NCI-H1436 (cell line): ENCODE results near the gene ARHGEF3.
"Not testable (repeated sequence)": the region's sequence is repeated elsewhere in the genome, so short reads cannot be mapped to it uniquely, and the experiment has no call there.

Source experiments
- DNase-seq: peaks from one replicate; lab custom pipeline; 2025; lab: John Stamatoyannopoulos, UW

Gene ARHGEF3

GRCh38 chr3:56737006-56737405, 64.7 kb downstream of the ARHGEF3 start:
- no peak for DNase-seq

- DNase-seq = no peak
Observed at GRCh38 chr3:56732109-56732508, 69.6 kb downstream of the ARHGEF3 start.

GRCh38 chr3:56725175-56725574, 76.6 kb downstream of the ARHGEF3 start:
- DNase-seq = no peak

DNA sequence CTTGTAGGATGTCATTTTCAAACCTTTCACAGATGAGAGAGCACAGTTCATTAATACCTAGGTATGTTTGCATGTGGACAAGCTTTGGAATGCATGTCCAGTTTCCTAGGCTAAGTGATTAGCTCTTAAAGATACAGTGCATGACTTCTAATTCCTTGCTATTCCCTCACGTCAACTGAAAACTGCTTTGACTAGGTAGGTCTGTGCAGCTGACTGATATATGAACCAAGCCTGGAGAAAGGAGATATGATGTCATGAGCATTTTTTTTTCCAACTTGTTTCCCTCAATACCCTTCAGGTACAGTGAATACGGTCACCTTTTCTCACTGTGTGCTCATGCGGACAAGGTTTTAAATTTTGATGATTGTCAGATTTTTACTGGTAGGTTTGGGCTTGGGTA, 77.1 kb downstream of the ARHGEF3 start:
- DNase-seq = no peak

- DNase-seq = no peak
Observed at GRCh38 chr3:56720849-56721248, 80.9 kb downstream of the ARHGEF3 start.

- DNase-seq = not testable (repeated sequence)
Observed at GRCh38 chr3:56718809-56719208, 82.9 kb downstream of the ARHGEF3 start.

DNA sequence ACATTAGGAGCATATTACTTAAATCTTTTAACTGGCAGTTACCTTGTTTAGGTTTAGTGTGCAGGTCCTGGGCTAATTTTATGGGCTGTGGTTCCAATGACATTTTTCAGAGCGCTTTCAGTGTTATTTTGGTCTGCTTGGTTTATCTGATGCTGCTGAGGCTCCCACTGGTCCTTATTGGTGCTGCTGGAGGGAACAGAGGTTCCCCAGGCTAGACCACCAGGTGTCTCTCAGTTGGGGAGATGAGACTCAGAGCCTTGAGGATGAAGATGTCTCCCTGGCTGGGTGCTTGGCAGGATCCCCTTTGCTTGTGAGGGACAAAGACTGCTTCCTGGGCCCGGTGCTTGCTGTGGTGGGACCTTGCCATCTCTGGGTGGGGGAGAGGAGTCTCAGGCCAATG, 90.4 kb downstream of the ARHGEF3 start:
- no peak for DNase-seq

DNA sequence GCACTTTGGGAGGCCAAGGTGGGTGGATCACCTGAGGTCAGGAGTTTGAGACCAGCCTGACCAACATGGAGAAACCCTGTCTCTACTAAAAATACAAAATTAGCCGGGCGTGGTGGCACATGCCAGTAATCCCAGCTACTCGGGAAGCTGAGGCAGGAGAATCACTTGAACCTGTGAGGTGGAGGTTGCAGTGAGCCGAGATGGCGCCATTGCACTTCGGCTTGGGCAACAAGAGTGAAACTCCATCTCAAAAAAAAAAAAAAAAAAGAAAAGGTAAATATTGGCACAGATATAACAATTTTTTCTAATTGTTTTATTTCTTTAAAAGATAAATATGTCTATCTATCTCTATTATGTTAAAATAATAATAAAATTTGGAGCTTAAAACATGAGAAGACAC, 94.3 kb downstream of the ARHGEF3 start:
- not testable (repeated sequence) for DNase-seq

DNA sequence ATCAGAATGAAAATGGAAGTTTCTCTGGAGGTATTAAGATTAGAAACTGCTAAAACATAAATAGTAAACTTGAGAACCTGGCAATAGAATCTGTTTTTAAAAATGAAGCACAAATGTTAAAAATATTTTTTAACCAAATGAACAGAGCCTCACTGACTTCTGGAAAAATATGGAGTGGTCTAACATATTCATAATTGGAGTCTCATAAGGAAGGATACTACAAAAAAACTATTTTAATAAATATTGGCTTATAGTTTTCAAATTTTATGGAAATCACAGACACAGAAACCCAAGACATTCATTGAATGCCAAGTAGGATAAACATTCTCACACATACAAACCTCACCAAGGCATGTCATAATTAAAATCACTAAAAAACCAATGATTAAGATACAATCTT, 95.1 kb downstream of the ARHGEF3 start:
- DNase-seq = no peak

DNA sequence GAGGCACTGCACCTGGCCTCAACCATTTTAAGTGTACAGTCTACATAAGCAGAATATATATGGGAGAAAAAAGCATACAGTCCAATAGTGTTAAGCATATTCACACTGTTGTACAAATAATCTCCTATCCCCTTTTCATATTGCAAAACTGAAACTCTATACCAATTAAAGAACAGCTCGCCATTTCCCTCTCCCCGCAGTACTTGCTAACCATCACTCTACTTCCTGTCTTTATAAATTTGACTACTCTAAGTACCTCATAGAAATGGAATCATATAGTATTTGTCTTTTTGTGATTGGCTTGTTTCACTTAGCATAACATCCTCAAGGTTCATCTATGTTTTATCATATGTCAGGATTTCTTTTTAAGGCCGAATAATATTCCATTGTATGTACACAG, 97.0 kb downstream of the ARHGEF3 start:
- no peak for DNase-seq

GRCh38 chr3:56702490-56703315, 99.0 kb downstream of the ARHGEF3 start:
- DNase-seq = peak; percentile 2

GRCh38 chr3:56700151-56700550, 101.6 kb downstream of the ARHGEF3 start:
- DNase-seq = no peak

- DNase-seq = no peak
Observed at GRCh38 chr3:56694867-56695683, 106.7 kb downstream of the ARHGEF3 start.

- DNase-seq = no peak
Observed at GRCh38 chr3:56693750-56694149, 108.0 kb downstream of the ARHGEF3 start.

DNA sequence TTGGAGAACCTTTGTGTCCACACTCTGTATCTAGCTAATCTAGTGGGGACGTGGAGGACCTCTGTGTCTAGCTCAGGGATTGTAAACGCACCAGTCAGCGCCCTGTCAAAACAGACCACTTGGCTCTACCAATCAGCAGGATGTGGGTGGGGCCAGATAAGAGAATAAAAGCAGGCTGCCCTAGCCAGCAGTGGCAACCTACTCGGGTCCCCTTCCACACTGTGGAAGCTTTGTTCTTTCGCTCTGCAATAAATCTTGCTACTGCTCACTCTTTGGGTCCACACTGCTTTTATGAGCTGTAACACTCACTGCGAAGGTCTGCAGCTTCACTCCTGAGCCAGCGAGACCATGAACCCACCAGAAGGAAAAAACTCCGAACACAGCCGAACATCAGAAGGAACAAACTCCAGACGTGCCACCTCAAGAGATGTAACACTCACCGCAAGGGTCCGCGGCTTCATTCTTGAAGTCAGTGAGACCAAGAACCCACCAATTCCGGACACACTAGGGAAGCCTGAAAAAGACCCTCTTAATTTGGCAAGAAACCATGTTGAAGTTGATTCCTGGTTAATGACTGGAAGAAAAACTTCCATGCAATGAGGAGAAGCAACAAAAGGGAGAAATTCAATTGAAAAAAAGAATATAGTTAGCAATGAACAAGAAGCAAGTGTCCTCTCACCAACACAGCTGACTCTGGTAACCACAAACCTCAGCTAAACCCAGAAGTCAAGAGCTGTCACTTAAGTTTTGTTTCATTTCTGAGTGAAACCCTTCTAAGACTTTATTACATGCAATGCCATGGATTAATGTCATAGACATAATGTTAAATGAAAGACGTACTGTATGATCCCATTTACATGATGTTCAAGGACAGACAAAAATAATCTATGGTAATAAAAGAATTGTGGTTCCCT, 109.0 kb downstream of the ARHGEF3 start:
- DNase-seq = not testable (repeated sequence)

DNA sequence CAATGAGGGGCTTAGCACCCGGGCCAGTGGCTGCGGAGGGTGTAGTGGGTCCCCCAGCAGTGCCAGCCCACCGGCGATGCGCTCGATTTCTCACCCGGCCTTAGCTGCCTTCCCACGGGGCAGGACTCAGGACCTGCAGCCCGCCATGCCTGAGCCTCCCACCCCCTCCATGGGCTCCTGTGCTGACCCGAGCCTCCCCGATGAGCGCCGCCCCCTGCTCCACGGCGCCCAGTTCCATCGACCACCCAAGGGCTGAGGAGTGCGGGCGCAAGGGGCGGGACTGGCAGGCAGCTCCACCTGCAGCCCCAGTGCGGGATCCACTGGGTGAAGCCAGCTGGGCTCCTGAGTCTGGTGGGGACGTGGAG, 109.8 kb downstream of the ARHGEF3 start:
- not testable (repeated sequence) for DNase-seq

GRCh38 chr3:56691165-56692000, 110.4 kb downstream of the ARHGEF3 start:
- DNase-seq = no peak

- no peak for DNase-seq
Observed at GRCh38 chr3:56689303-56689702, 112.4 kb downstream of the ARHGEF3 start.

- DNase-seq = no peak
Observed at GRCh38 chr3:56688191-56688590, 113.6 kb downstream of the ARHGEF3 start.

- no peak for DNase-seq
Observed at GRCh38 chr3:56684029-56684428, 117.7 kb downstream of the ARHGEF3 start.

GRCh38 chr3:56683122-56683817, 118.5 kb downstream of the ARHGEF3 start, which contains the start of gene TASOR:
Gene TASOR, minus strand, starts transcription at chr3:56683265. Its CDS starts 259 bp downstream, at chr3:56683006.
- DNase-seq = peak; percentile 49
